Posterior vena cava (tissue), 2 donors: ENCODE measurements around the gene TTC9B. TPM values are rescaled to one million over a fixed set of nuclear protein-coding genes. Genes with fewer than 3 reads are reported as not detected.

Experiments
- DNase-seq: peaks from one replicate; pipeline ENCODE4 v3.0.0-alpha.2; 2020; ENCODE audit warnings: low spot score
- intact Hi-C, 2 donors: fragments of 100-400 bp; cut with DNase I; formaldehyde crosslinking; loops; one replicate each; pipeline versions ENCODE4 v1.14.1 to v1.14.2; 2022 to 2023
- total RNA-seq, 2 donors: library from RNA; stranded (reverse); fragmentation: NEBNext Ultra II Directional; extraction: Animal tissue kit (Norgen Biotek cat#: 25700); gene quantifications; one replicate each; pipeline ENCODE4 v1.2.1, GENCODE V29; 2021
- donor health status: DM: yes; HTN: yes; CAD: no.
- donor health status: DM: yes; HTN: yes; CAD: no.

Gene TTC9B
- total RNA-seq, 2 donors from 2014 or later, result not detected

DNA sequence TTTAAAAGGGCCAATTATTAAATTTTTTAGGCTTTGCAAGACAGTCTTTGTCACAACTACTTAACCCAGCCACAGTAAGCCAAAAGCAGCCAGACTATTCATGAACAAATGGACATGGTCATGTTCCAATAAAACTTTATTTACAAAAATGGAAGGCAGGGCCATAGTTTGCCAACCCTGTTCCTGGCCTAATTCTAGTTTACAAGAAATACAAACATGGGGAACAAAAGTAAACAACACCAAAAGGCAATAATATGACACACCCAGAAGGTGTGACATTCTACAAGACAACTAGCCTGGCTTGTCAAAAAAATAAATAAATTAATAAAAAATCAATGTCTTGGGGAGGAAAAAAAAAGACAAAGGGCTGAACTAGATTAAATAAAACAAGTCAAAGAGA, 33.1 kb upstream of the TTC9B start:
- DNase-seq, result no peak
- intact Hi-C loops, result no loop called here

- intact Hi-C loops, result no loop called here
- DNase-seq, result no peak
These were observed 31.6 kb upstream of the TTC9B start for GRCh38 chr19:40249781-40250180.

- no peak for DNase-seq
- intact Hi-C loops, result no loop called here
These were observed 31.0 kb upstream of the TTC9B start for GRCh38 chr19:40249201-40249600.

- intact Hi-C loops, result no loop called here
- no peak for DNase-seq
These were observed 29.6 kb upstream of the TTC9B start for GRCh38 chr19:40247735-40248262.

GRCh38 chr19:40247178-40247577, 29.0 kb upstream of the TTC9B start:
- intact Hi-C loops, result no loop called here
- DNase-seq, result no peak

GRCh38 chr19:40246292-40247073, 28.3 kb upstream of the TTC9B start:
- intact Hi-C loops, result no loop called here
- DNase-seq, result no peak

GRCh38 chr19:40245506-40246128, 27.4 kb upstream of the TTC9B start:
- DNase-seq, result no peak
- intact Hi-C loops, result no loop called here

GRCh38 chr19:40244579-40245317, 26.6 kb upstream of the TTC9B start:
- DNase-seq, result no peak
- intact Hi-C loops, result no loop called here

DNA sequence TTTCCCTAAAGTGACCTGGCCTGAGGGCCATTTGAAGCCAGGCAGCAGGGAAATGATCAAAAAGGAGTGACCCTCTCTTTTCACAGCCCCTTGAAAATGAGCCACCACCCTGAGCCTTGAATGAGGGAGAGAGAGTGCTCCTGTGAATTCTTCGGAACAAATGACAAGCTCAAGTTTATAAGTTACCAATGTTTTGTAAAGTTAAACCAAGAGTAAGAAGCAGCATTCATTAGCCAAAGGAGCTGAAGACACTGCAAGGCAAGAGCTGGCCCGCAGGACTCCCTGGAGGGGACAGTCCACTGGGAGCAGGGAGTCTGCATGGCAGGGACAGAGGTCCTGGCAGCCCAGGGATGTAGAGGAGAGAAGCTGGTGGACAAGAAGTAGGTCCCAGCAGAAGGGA, 25.0 kb upstream of the TTC9B start:
- intact Hi-C loops, result no loop called here
- no peak for DNase-seq

DNA sequence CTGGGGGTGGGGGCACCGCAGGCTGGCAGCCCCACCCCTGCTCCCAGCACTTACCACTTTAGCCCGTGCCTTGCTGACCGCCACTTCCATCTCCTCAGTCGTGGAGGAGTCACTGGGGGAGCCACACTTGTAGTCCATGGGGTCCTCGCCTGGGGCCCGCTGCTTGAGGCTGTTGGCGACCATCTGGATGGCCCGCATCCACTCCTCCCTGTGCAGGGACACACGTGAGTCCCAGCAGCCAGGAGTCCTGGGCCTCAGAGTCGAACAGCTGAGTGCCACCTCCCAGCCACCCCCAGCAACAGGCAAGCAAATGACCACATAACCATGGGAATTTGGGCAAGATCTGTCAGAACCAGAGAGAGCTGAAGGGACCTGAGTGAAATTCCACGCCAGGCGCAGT, 24.3 kb upstream of the TTC9B start:
- intact Hi-C loops, result no loop called here
- no peak for DNase-seq

GRCh38 chr19:40241809-40242384, 23.7 kb upstream of the TTC9B start:
- no peak for DNase-seq
- intact Hi-C loops, result no loop called here

GRCh38 chr19:40241125-40241808, 23.1 kb upstream of the TTC9B start:
- intact Hi-C loops, result no loop called here

GRCh38 chr19:40240332-40240731, 22.1 kb upstream of the TTC9B start:
- no peak for DNase-seq
- intact Hi-C loops, result no loop called here

More at GRCh38 chr19:40241125-40241808, 23.1 kb upstream of the TTC9B start:
- no peak for DNase-seq

GRCh38 chr19:40239415-40240226, 21.4 kb upstream of the TTC9B start:
- intact Hi-C loops, result no loop called here
- DNase-seq, result no peak

GRCh38 chr19:40238775-40239174, 20.6 kb upstream of the TTC9B start:
- no peak for DNase-seq
- intact Hi-C loops, result no loop called here

- intact Hi-C loops, result no loop called here
These were observed 19.6 kb upstream of the TTC9B start for GRCh38 chr19:40237791-40238190.

DNA sequence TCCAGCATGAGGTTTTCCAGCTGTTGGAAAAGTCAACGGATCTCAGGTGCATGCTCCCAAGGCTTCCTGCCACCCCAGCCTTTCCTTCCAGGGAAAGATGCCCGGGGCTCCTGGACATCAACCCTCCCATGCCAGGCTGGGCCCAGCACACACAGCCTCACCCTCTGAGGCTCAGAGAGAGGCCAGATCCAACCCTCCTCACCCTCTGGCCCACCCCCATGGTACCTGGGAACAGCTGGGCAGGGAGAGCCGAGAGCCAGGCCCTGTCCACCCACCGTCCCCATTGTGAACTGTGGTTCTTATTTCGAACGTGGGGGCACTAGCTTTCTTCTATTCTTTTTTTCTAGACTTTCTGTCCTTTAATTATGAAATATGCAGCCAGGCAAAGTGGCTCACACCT, 18.2 kb upstream of the TTC9B start:
- DNase-seq, result no peak
- intact Hi-C loops, result no loop called here

More at GRCh38 chr19:40237791-40238190, 19.6 kb upstream of the TTC9B start:
- DNase-seq, result no peak

DNA sequence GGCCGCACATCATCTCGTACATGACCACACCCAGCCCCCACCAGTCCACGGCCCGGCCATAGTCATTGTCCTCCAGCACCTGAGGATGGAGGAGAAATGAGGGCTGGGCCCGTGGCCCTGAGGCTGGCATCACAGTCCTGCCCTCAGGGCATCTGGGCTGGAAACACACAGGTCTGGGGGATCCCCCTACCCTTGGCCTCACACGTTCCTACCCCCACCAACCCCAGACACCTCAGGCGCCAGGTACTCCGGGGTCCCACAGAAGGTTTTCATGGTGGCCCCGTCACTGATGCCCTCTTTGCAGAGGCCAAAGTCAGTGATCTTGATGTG, 17.8 kb upstream of the TTC9B start:
- intact Hi-C loops, result no loop called here
- no peak for DNase-seq
